HepG2 (cell line): ENCODE results near the gene UCP3. TPM values are rescaled to one million over a fixed set of nuclear protein-coding genes. Genes with fewer than 3 reads are reported as not detected.

Experiments
- ATAC-seq: fragments of 200-7000 bp; cut with Tn5 transposase; 3 replicates; pipeline ENCODE4 v1.9.1; 2020; ENCODE audit warnings: mild to moderate bottlenecking, moderate library complexity
- BruUV-seq: library from RNA; stranded (reverse); fragments of 400-500 nt; replicated peaks from 2 replicates; lab custom pipeline; 2021; lab: Mats Ljungman, UMichigan
- CTCF ChIA-PET: fragments of 300-600 bp; formaldehyde crosslinking; extraction: SDS; loops from one replicate; lab custom pipeline; 2021; ENCODE audit warnings: low total read pairs, inconsistent platforms, low intra/inter-chr PET ratio; lab: Yijun Ruan, JAX
- POLR2A ChIA-PET: fragments of 350-600 bp; sonication (Branson Sonifier 250); formaldehyde crosslinking; loops from one replicate; lab custom pipeline; 2020; ENCODE audit warnings: antibody characterized with exemption, inconsistent platforms; lab: Yijun Ruan, JAX
- DNase-seq: peaks from one replicate; pipeline ENCODE4 v3.0.0-alpha.2; 2015; ENCODE audit warnings: low spot score
- FAIRE-seq: peaks from 3 replicates; lab custom pipeline; 2011; peaks lifted over from hg19 to GRCh38; lab: Jason Lieb, UNC
- H2AFZ ChIP-seq: one replicate; pipeline ENCODE4 v1.6.1; 2011; ENCODE audit warnings: low read length, inconsistent platforms
- H3K27ac ChIP-seq: fragments of 300-600 bp; 3 replicates; pipeline ENCODE4 v1.8.0; 2011; ENCODE audit warnings: mixed run types, mild to moderate bottlenecking, mixed read lengths, low read length, inconsistent platforms; ENCODE audit not compliant: insufficient read depth; ENCODE audit errors: extremely low read length
- H3K27me3 ChIP-seq, 2 experiments: fragments of 200-600 bp in 1 of 2; 2 replicates in 1 of 2; 3 replicates in 1 of 2; pipeline versions ENCODE4 v1.6.0 to v1.8.0; 2011; ENCODE audit warnings: low read length in 2 of 2, mild to moderate bottlenecking in 2 of 2, moderate library complexity in 2 of 2, inconsistent platforms in 1 of 2; ENCODE audit not compliant: insufficient read depth in 2 of 2, control insufficient read depth in 1 of 2
- H3K36me3 ChIP-seq, 2 experiments: fragments of 200-600 bp in 1 of 2; replicated peaks in 1 of 2; 2 replicates in 1 of 2; 3 replicates in 1 of 2; pipeline versions ENCODE4 v1.5.1 to v1.8.0; 2011; ENCODE audit warnings: low read length in 2 of 2, inconsistent platforms in 1 of 2; ENCODE audit not compliant: insufficient read depth in 2 of 2, control insufficient read depth in 1 of 2
- H3K4me1 ChIP-seq: 2 replicates; pipeline ENCODE4 v1.5.1; 2012; ENCODE audit warnings: low read length, inconsistent platforms; ENCODE audit not compliant: insufficient read depth
- H3K4me2 ChIP-seq: 2 replicates; pipeline ENCODE4 v1.6.0; 2011; ENCODE audit warnings: low read depth, low read length, inconsistent platforms
- H3K4me3 ChIP-seq, 3 experiments: fragments of 200-600 bp in 1 of 3; sonication (generic), shearing (Covaris generic) in 1 of 3; replicated peaks in 1 of 3; 2 replicates each; pipeline ENCODE4 v1.5.1; 2011 to 2016; ENCODE audit warnings: low read length in 3 of 3, inconsistent platforms in 2 of 3, low read depth in 2 of 3, mild to moderate bottlenecking in 2 of 3, control low read depth in 1 of 3, mixed read lengths in 1 of 3; ENCODE audit not compliant: insufficient read depth in 1 of 3
- H3K79me2 ChIP-seq: one replicate; pipeline ENCODE4 v1.6.1; 2011; ENCODE audit warnings: low read length, inconsistent platforms; ENCODE audit not compliant: insufficient read depth
- H3K9ac ChIP-seq: 2 replicates; pipeline ENCODE4 v1.6.0; 2011; ENCODE audit warnings: mild to moderate bottlenecking, low read depth, low read length, inconsistent platforms; ENCODE audit not compliant: insufficient read depth
- H3K9me3 ChIP-seq: 2 replicates; pipeline ENCODE4 v1.5.1; 2012; ENCODE audit warnings: mild to moderate bottlenecking, low read length
- H4K20me1 ChIP-seq: 2 replicates; pipeline ENCODE4 v1.6.0; 2011; ENCODE audit warnings: inconsistent platforms, mild to moderate bottlenecking, low read length, moderate library complexity; ENCODE audit not compliant: insufficient read depth
- FOSL1 ChIP-seq: sonication (generic); formaldehyde crosslinking; IDR thresholded peaks from 2 replicates; pipeline ENCODE4 v1.9.0; 2021; ENCODE audit warnings: missing genetic modification reagents, borderline replicate concordance
- POLR2A ChIP-seq, 2 experiments: IDR thresholded peaks; 2 replicates each; pipeline ENCODE4 v1.6.1; 2011; ENCODE audit warnings: low read depth in 2 of 2, low read length in 2 of 2, mild to moderate bottlenecking in 1 of 2, moderate library complexity in 1 of 2; ENCODE audit not compliant: insufficient read depth in 1 of 2
- RBM22 ChIP-seq: fragments of 200-400 bp; formaldehyde crosslinking; optimal IDR thresholded peaks from 2 replicates; pipeline ENCODE3; 2017; ENCODE audit warnings: mild to moderate bottlenecking, low read length, moderate library complexity
- TOPORS ChIP-seq: sonication (generic); formaldehyde crosslinking; IDR thresholded peaks from 2 replicates; pipeline ENCODE4 v1.8.0; 2023; ENCODE audit warnings: mild to moderate bottlenecking, missing genetic modification reagents
- WGBS: methylation state at CpG from one replicate; pipeline ENCODE4 v1.1.6; 2017; ENCODE audit warnings: low lambda C conversion rate; 5-methylcytosine and 5-hydroxymethylcytosine counted together
- in situ Hi-C: cut with HindIII; loops from 2 replicates; pipeline ENCODE4 v1.10.0; 2017; ENCODE audit warnings: low pct_unique_long_range_greater_than_20kb; ENCODE audit not compliant: extremely low pct_ligation_motif_present
- intact Hi-C: fragments of 100-400 bp; cut with micrococcal nuclease; formaldehyde crosslinking; loops from one replicate; pipeline ENCODE4 v1.10.0; 2022; ENCODE audit not compliant: unreplicated experiment
- polyA plus RNA-seq, 8 experiments: library from polyadenylated mRNA; depleted of rRNA in 3 of 8; stranded (reverse) in 7 of 8; unstranded in 1 of 8; fragments of >200 nt; fragmentation: Illumina TruSeq in 4 of 8; extraction: Trizol in 4 of 8; gene quantifications; 2 replicates each; pipeline versions ENCODE4 v1.2.1 to v1.2.3, GENCODE V29; 2011 to 2016; ENCODE audit warnings: low read depth in 4 of 8, missing spikeins in 1 of 8, mixed read lengths in 1 of 8; ENCODE audit not compliant: insufficient read depth in 1 of 8
- total RNA-seq, 5 experiments: library from RNA; depleted of rRNA; stranded (reverse); fragments of >200 nt; fragmentation: Illumina TruSeq; extraction: Trizol; gene quantifications; 2 replicates each; pipeline ENCODE4 v1.2.3, GENCODE V29; 2016; ENCODE audit warnings: low read depth in 1 of 5
- TF ChIP-seq, protein P1 (sequence below): sonication (generic); formaldehyde crosslinking; IDR thresholded peaks from 2 replicates; pipeline ENCODE4 v1.4.0; 2020; ENCODE audit warnings: missing genetic modification reagents

Gene UCP3
- total and polyA plus RNA-seq, 2 of the 13 experiments (the other 11 are each of a cell fraction or from before 2014, with no cell fraction given): 0.37 TPM; not detected in 1

DNA sequence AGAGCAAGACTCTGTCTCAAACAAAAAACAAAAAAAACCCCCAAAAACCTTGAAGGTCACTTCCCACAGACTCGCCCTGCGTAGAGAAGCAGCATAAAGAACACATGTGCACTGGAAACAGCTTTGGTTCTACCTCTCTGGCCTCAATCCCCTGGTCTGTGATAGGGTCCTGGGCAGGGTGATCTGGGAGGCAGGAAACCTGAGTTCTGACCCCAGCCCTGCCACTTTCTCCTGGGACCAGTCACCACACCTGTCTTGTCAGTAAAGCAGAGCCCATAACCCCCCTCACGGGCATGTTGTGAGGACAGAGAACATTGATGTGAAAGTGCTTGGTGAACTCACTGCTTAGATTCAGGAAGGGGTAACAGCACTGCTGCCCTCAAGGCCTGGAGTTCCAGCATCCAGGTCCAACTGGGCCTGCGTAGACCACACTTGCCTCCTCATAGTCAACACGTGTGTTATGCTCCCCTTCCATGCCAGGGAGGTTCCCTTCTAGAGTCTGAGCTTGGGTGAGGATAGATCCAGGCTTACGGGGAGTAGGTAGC lies 37.6 kb downstream of the UCP3 start:
- peak; percentile 52 for TF ChIP-seq RBM22
- peak in 1 of 2 experiments; percentile 55; a peak in 2 of 4 replicates for TF ChIP-seq POLR2A (IDR thresholded peaks at IDR 0.05; ENCODE audit: insufficient read depth in 1 of 2, low read depth in 2 of 2, low read length in 2 of 2)
- no peak for TF ChIP-seq FOSL1 (CRISPR knock-in tag)
- DNase-seq: no peak
- no peak overlapping the region for H3K9ac ChIP-seq

GRCh38 chr11:73969991-73970800 lies 38.7 kb downstream of the UCP3 start:
- Histone ChIP-seq H3K4me1 (peaks cover 4% of the 10 kb centered on the region; the same call in 1 of the 2 replicates), H3K79me2 (no peaks in the 10 kb centered on the region), H2AFZ (no peak overlapping the region), H3K36me3 (peaks cover under 1 to 4% of the 10 kb centered on the region in 2 experiments; a peak in 4 of 5 replicates), H3K4me3 (no peak overlapping the region), H4K20me1 (no peaks in the 10 kb centered on the region), H3K9me3 (no peaks in the 10 kb centered on the region), H3K4me2 (no peak overlapping the region), H3K27me3 (no peaks in the 10 kb centered on the region), H3K9ac (no peak overlapping the region), H3K27ac (no peak overlapping the region)
- in situ Hi-C loops (loop anchor here (10.0 to 25.0 kb wide), 2 partner anchors 125 to 192 kb away; partner anchors contain the start of genes C2CD3 and PPME1), intact Hi-C loops (no loop called here)
- no TSS peak for BruUV-seq
- FAIRE-seq (no peak), DNase-seq (no peak), ATAC-seq (peak; percentile 8; the same call in 2 of the 3 replicates)
- ChIA-PET CTCF (no interaction called here), POLR2A (no interaction called here)
- TF ChIP-seq, protein P1, sequence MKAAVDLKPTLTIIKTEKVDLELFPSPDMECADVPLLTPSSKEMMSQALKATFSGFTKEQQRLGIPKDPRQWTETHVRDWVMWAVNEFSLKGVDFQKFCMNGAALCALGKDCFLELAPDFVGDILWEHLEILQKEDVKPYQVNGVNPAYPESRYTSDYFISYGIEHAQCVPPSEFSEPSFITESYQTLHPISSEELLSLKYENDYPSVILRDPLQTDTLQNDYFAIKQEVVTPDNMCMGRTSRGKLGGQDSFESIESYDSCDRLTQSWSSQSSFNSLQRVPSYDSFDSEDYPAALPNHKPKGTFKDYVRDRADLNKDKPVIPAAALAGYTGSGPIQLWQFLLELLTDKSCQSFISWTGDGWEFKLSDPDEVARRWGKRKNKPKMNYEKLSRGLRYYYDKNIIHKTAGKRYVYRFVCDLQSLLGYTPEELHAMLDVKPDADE (CRISPR knock-in tag): no peak
- TF ChIP-seq TOPORS (CRISPR knock-in tag): 0 out of 2 replicates have a peak, but pooled peaks have one; percentile 5
- 90% methylated on average over 12 of the region's 13 CpGs for WGBS

More for the DNA sequence above, 37.6 kb downstream of the UCP3 start:
- POLR2A ChIA-PET: no interaction called here
- no peaks in the 10 kb centered on the region for H3K9me3 ChIP-seq
- H4K20me1 ChIP-seq: no peaks in the 10 kb centered on the region
- FAIRE-seq: no peak
- WGBS: 100% methylated on average over 5 of the region's 6 CpGs
- no peak overlapping the region for H2AFZ ChIP-seq
- intact Hi-C loops (no loop called here), in situ Hi-C loops (loop anchor here (25.0 kb wide), 1 partner anchor 191 kb away; the partner anchor contains the start of genes C2CD3 and PPME1)
- ATAC-seq: no peak
- H3K36me3 ChIP-seq: peaks cover 5 to 11% of the 10 kb centered on the region in 2 experiments; a peak in 4 of 5 replicates
- no peak overlapping the region for H3K4me2 ChIP-seq
- no peaks in the 10 kb centered on the region for H3K27me3 ChIP-seq
- peaks cover 4% of the 10 kb centered on the region; the same call in 1 of the 2 replicates for H3K4me1 ChIP-seq
- no TSS peak for BruUV-seq
- no peaks in the 10 kb centered on the region for H3K79me2 ChIP-seq
- H3K4me3 ChIP-seq: no peak overlapping the region
- CTCF ChIA-PET: no interaction called here
- H3K27ac ChIP-seq: no peak overlapping the region
